GM06990 (cell line): ENCODE results near the gene GPD2.

Experiments used
- DNase-seq: peaks from one replicate; pipeline ENCODE4 v3.0.0-alpha.2; 2011; ENCODE audit not compliant: insufficient read length; ENCODE audit errors: extremely low read depth
- H3K27me3 ChIP-seq: replicated peaks from 2 replicates; pipeline ENCODE4 v1.6.0; 2011; ENCODE audit warnings: low read length; ENCODE audit not compliant: control insufficient read depth, insufficient read depth
- H3K36me3 ChIP-seq: 2 replicates; pipeline ENCODE4 v1.5.1; 2011; ENCODE audit warnings: low read length; ENCODE audit not compliant: control insufficient read depth, insufficient read depth
- H3K4me3 ChIP-seq: replicated peaks from 2 replicates; pipeline ENCODE4 v1.5.1; 2011; ENCODE audit warnings: low read depth, mild to moderate bottlenecking, control low read depth, low read length
- TF ChIP-seq, protein P1 (sequence below): IDR thresholded peaks from 2 replicates; pipeline ENCODE4 v1.5.1; 2011; ENCODE audit warnings: low read length, control low read depth, mild to moderate bottlenecking, inconsistent platforms; ENCODE audit not compliant: insufficient read depth, poor library complexity, severe bottlenecking

Gene GPD2

DNA sequence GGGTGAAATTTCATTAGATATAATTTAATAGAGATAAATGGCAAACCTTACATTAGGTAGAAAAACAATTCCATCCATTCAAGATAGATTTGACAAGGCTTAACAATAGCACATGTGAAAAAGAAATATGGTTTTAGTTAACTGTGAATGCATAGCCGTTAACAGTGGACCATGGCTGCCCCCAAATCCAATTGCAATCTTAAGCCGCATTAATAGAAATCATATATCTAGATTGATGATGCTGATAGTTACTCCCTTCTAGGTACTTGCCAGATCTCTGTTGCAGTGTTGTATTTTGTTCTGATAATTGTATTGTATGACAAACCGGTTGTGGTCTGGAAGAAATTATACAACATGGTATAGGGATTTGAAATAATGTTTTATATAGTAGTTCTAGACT is 139.8 kb downstream of the GPD2 start:
- H3K4me3 ChIP-seq = no peak overlapping the region
- DNase-seq = no peak
- H3K36me3 ChIP-seq = no peaks in the 10 kb centered on the region
- no peaks in the 10 kb centered on the region for H3K27me3 ChIP-seq
- TF ChIP-seq, protein P1, sequence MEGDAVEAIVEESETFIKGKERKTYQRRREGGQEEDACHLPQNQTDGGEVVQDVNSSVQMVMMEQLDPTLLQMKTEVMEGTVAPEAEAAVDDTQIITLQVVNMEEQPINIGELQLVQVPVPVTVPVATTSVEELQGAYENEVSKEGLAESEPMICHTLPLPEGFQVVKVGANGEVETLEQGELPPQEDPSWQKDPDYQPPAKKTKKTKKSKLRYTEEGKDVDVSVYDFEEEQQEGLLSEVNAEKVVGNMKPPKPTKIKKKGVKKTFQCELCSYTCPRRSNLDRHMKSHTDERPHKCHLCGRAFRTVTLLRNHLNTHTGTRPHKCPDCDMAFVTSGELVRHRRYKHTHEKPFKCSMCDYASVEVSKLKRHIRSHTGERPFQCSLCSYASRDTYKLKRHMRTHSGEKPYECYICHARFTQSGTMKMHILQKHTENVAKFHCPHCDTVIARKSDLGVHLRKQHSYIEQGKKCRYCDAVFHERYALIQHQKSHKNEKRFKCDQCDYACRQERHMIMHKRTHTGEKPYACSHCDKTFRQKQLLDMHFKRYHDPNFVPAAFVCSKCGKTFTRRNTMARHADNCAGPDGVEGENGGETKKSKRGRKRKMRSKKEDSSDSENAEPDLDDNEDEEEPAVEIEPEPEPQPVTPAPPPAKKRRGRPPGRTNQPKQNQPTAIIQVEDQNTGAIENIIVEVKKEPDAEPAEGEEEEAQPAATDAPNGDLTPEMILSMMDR = no peak

DNA sequence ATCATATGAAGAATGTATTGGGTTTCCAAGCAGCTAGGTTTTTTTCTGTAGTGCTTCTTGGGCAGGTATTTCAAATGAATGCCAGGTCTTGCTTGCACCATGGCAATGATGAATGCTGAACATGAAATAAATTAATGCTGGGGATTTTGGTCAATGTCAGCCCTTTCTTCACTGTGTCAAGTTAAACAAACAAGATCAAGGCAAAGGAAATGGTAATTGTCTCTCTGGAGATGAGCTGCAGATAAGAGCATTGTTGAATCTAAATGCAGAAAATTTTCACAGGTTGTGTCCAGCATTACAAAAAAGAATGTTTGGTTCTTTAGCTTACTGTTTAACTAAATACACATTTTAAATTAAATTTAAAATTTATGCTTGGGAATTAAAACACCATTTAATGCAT is 144.3 kb downstream of the GPD2 start:
- TF ChIP-seq, protein P1 = no peak
- Histone ChIP-seq H3K36me3 (no peaks in the 10 kb centered on the region), H3K27me3 (no peaks in the 10 kb centered on the region), H3K4me3 (no peak overlapping the region)
- no peak for DNase-seq

GRCh38 chr2:156581280-156581679 is 145.1 kb downstream of the GPD2 start:
- TF ChIP-seq, protein P1 = no peak
- Histone ChIP-seq H3K4me3 (no peak overlapping the region), H3K27me3 (no peaks in the 10 kb centered on the region), H3K36me3 (no peaks in the 10 kb centered on the region)
- DNase-seq = no peak

- TF ChIP-seq, protein P1 = no peak
- DNase-seq = no peak
These were observed 149.3 kb downstream of the GPD2 start for GRCh38 chr2:156585457-156585856.

DNA sequence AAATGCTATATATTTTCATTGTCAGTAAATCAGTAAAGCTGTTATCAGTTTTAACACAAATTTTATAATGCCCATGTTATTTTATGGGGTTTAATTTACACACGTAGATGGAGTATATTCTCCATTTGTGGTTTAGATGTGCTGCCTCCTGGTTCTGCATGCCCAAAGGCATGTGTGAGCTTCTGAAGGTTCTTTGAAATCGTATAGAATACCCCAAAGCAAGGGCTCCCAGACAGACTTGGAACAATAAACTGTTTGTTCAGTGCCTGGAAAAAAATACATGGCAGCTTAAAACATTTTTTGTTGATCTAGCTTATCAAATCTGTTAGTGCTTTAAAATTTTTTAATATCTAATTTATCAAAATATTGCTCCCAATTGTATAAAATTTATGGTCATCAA is 150.4 kb downstream of the GPD2 start:
- Histone ChIP-seq H3K36me3 (no peaks in the 10 kb centered on the region), H3K4me3 (no peak overlapping the region), H3K27me3 (no peaks in the 10 kb centered on the region)
- DNase-seq = no peak
- TF ChIP-seq, protein P1 = no peak

More at GRCh38 chr2:156585457-156585856, 149.3 kb downstream of the GPD2 start:
- no peaks in the 10 kb centered on the region for H3K36me3 ChIP-seq
- no peaks in the 10 kb centered on the region for H3K27me3 ChIP-seq
- no peak overlapping the region for H3K4me3 ChIP-seq
